Measurements from ENCODE around the gene MN1.

MN1 gene

DNA sequence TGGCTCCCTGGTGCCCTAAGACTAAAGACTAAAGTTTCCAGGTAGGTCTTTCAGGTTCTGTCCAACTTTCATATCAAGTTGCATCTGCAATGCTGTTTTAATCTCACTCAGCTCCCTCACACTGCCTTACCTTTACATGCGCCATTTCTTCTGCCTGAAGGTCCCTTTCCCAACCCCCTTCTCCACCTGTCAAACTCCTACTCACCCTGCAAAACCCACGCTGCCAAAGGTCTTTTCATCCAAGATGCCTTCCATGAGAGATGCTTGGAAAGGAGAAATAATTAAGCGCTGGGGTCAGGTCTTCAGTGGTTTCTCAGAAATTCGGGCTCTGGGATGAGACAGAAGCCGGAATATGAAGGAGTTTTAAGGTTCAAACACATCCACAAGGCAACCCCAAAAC, 95.1 kb downstream of the MN1 start:
- no peak for DNase-seq

GRCh38 chr22:27705408-27706080, 96.0 kb downstream of the MN1 start:
- no peak for DNase-seq

GRCh38 chr22:27704581-27704980, 97.0 kb downstream of the MN1 start:
- no peak for DNase-seq

DNA sequence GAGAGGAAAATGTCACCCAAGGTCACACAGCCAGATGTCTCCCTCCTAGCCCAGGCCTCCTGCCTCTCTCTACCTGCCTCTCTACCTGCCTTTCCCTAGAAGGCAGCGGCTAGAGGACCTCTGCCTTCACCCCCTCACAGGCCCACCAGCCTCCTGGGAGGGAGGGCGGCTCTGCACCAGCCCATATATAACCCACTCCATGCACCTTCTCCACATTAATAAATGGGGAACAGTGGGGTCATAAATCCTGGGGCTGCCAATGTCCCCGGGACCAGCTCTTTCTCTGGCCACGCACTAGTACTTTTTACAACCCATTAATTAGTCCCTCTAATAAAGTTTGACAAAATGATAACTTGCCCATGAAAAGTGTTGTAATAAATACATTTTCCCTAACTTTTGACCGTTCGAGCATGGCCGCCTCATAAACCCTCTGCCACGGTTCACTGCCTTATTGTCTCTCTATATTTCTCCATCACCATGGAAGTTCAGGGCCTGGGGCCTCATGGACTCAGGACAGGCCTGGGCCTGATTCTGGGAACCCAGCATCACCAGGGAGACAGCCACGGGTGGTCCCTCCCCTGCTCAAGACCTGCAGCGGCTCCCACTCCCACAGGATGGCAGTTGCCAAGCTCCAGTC, 102.1 kb downstream of the MN1 start:
- no peak for DNase-seq

GRCh38 chr22:27698813-27699212, 102.7 kb downstream of the MN1 start:
- no peak for DNase-seq

All from NCI-H510A treated with DMSO at 0.1 percent for 48 hours (cell line).